GM21786 (cell line): ENCODE measurements around the gene HES6.

Source experiments
- ATAC-seq: cut with Tn5 transposase; IDR thresholded peaks from one replicate; pipeline ENCODE4 v1.9.1; 2021; ENCODE audit not compliant: unreplicated experiment

Gene HES6

GRCh38 chr2:238239863-238240756 is at the start of gene HES6:
TSS of gene HES6 (minus strand) at chr2:238240038. CDS start at chr2:238239905, 133 bp downstream.
- ATAC-seq, result peak; percentile 91

- no peak for ATAC-seq
Measured at GRCh38 chr2:238289574-238289973, 49.7 kb upstream of the HES6 start.

GRCh38 chr2:238288650-238289573 is 49.1 kb upstream of the HES6 start:
- peak; percentile 88 for ATAC-seq

- peak; percentile 33 for ATAC-seq
Measured at GRCh38 chr2:238287737-238288649, 48.2 kb upstream of the HES6 start, which contains the start of gene PER2. TSS of gene PER2 (minus strand) at chr2:238288610. CDS start at chr2:238277936, 10,674 bp downstream.

GRCh38 chr2:238286987-238287736 is 47.3 kb upstream of the HES6 start:
- ATAC-seq, result no peak

- no peak for ATAC-seq
Measured at GRCh38 chr2:238286551-238286950, 46.7 kb upstream of the HES6 start.

- ATAC-seq, result no peak
Measured at GRCh38 chr2:238286095-238286494, 46.3 kb upstream of the HES6 start.

GRCh38 chr2:238285653-238286082 is 45.8 kb upstream of the HES6 start:
- ATAC-seq, result no peak

GRCh38 chr2:238284802-238285515 is 45.1 kb upstream of the HES6 start:
- ATAC-seq, result no peak

GRCh38 chr2:238282861-238283738 is 43.3 kb upstream of the HES6 start:
- ATAC-seq, result no peak

- ATAC-seq, result no peak
Measured at GRCh38 chr2:238281826-238282480, 42.1 kb upstream of the HES6 start.

- ATAC-seq, result no peak
Measured at GRCh38 chr2:238280083-238280825, 40.4 kb upstream of the HES6 start.

- no peak for ATAC-seq
Measured at GRCh38 chr2:238279324-238279682, 39.5 kb upstream of the HES6 start.

GRCh38 chr2:238278626-238279323 is 38.9 kb upstream of the HES6 start:
- ATAC-seq, result no peak

- ATAC-seq, result no peak
Measured at GRCh38 chr2:238277695-238278094, 37.9 kb upstream of the HES6 start.

- ATAC-seq, result no peak
Measured at GRCh38 chr2:238274152-238274865, 34.5 kb upstream of the HES6 start.
